Kidney (tissue), 14 donors: ENCODE measurements around the gene CACNB4. TPM values are rescaled to one million over a fixed set of nuclear protein-coding genes. Genes with fewer than 3 reads are reported as not detected.

Experiments
- DNase-seq, 5 donors: peaks; one replicate each; pipeline ENCODE4 v3.0.0-alpha.2; 2013 to 2020
- FAIRE-seq: peaks from 2 replicates; lab custom pipeline; 2012; peaks lifted over from hg19 to GRCh38; lab: Jason Lieb, UNC
- H3K27ac ChIP-seq, 2 donors: one replicate each; pipeline ENCODE4 v1.7.0; 2013; ENCODE audit warnings: low read depth in 2 of 2, low read length in 2 of 2, inconsistent platforms in 1 of 2
- H3K27me3 ChIP-seq: one replicate; pipeline ENCODE4 v1.7.1; 2013; ENCODE audit warnings: low read length, inconsistent platforms; ENCODE audit not compliant: control insufficient read depth, insufficient read depth
- H3K36me3 ChIP-seq, 3 donors: one replicate each; pipeline versions ENCODE4 v1.7.0 to v1.7.1; 2013; ENCODE audit warnings: low read length in 3 of 3, control low read depth in 1 of 3, inconsistent platforms in 1 of 3; ENCODE audit not compliant: insufficient read depth in 3 of 3, control insufficient read depth in 2 of 3
- H3K4me1 ChIP-seq, 3 donors: one replicate each; pipeline versions ENCODE4 v1.7.0 to v1.7.1; 2013; ENCODE audit warnings: low read length in 3 of 3, inconsistent platforms in 1 of 3, low read depth in 1 of 3; ENCODE audit not compliant: control insufficient read depth in 2 of 3, insufficient read depth in 2 of 3
- H3K4me3 ChIP-seq, 3 donors: one replicate each; pipeline versions ENCODE4 v1.7.0 to v1.8.1; 2013; ENCODE audit warnings: low read length in 3 of 3, control low read depth in 1 of 3, inconsistent platforms in 1 of 3
- H3K9ac ChIP-seq, 3 donors: one replicate each; pipeline versions ENCODE4 v1.7.0 to v1.7.1; 2013; ENCODE audit warnings: low read length in 3 of 3, control low read depth in 1 of 3, inconsistent platforms in 1 of 3
- H3K9me3 ChIP-seq, 3 donors: one replicate each; pipeline versions ENCODE4 v1.7.0 to v1.7.1; 2013; ENCODE audit warnings: low read length in 3 of 3, control low read depth in 1 of 3, inconsistent platforms in 1 of 3; ENCODE audit not compliant: control insufficient read depth in 2 of 3, insufficient read depth in 1 of 3
- intact Hi-C: fragments of 100-400 bp; cut with DNase I; formaldehyde crosslinking; loops from one replicate; pipeline ENCODE4 v1.11.1; 2022
- polyA plus RNA-seq: library from polyadenylated mRNA; stranded (reverse); fragments of 350-450 nt; fragmentation: Illumina TruSeq; extraction: RNeasy Lipid Tissue Mini Kit (QIAGEN cat#74804); gene quantifications from one replicate; pipeline ENCODE4 v1.2.3, GENCODE V29; 2014; ENCODE audit warnings: low read depth, low replicate concordance; ENCODE audit not compliant: insufficient read depth
- total RNA-seq: library from RNA; stranded (reverse); fragmentation: NEBNext Ultra II Directional; extraction: Animal tissue kit (Norgen Biotek cat#: 25700); gene quantifications from one replicate; pipeline ENCODE4 v1.2.1, GENCODE V29; 2021
- TF ChIP-seq, protein P1 (sequence below): IDR thresholded peaks from 3 replicates; pipeline ENCODE4 v1.5.1; 2012; ENCODE audit warnings: mild to moderate bottlenecking, moderate library complexity, borderline replicate concordance; ENCODE audit not compliant: insufficient read depth; ENCODE audit errors: extremely low read depth
- donor health status: control.
- donor health status: control.
- donor health status: control.
- donor health status: control.
- donor health status: control.
- donor health status: DM: yes; HTN: yes; CAD: no.
- donor health status: Normal renal cell carcinoma (clear cell type).

CACNB4 gene
- total and polyA plus RNA-seq, 2 donors from 2014 or later = 1.3 to 2.2 TPM

GRCh38 chr2:152068226-152068625, 30.6 kb downstream of the CACNB4 start:
- intact Hi-C loops = no loop called here
- TF ChIP-seq, protein P1, sequence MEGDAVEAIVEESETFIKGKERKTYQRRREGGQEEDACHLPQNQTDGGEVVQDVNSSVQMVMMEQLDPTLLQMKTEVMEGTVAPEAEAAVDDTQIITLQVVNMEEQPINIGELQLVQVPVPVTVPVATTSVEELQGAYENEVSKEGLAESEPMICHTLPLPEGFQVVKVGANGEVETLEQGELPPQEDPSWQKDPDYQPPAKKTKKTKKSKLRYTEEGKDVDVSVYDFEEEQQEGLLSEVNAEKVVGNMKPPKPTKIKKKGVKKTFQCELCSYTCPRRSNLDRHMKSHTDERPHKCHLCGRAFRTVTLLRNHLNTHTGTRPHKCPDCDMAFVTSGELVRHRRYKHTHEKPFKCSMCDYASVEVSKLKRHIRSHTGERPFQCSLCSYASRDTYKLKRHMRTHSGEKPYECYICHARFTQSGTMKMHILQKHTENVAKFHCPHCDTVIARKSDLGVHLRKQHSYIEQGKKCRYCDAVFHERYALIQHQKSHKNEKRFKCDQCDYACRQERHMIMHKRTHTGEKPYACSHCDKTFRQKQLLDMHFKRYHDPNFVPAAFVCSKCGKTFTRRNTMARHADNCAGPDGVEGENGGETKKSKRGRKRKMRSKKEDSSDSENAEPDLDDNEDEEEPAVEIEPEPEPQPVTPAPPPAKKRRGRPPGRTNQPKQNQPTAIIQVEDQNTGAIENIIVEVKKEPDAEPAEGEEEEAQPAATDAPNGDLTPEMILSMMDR = no peak
- FAIRE-seq (no peak), DNase-seq (no peak)
- Histone ChIP-seq H3K4me1 (no peaks in the 10 kb centered on the region), H3K9ac (no peak overlapping the region), H3K27ac (no peak overlapping the region), H3K36me3 (no peaks in the 10 kb centered on the region), H3K27me3 (no peaks in the 10 kb centered on the region), H3K4me3 (no peak overlapping the region), H3K9me3 (no peaks in the 10 kb centered on the region)

DNA sequence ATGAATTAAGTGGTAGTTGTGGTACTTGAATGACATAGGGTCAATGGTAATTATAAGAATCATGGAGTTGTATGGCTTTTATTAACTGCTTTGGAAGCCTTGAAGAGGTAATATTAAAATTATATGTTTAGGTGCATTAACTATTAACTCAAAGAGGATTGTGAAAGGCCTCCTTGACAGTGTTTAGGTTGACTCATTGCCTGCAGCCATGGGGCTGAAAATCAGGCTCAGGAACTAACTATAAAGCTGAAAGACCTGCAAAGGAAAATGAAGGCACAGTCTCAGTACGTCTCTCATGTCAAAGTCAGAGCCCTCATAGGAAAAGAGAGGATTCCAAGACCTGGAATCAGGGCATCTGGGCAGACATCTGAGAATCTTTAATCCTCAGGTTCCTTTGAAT, 31.0 kb downstream of the CACNB4 start:
- Histone ChIP-seq H3K4me3 (no peak overlapping the region), H3K9me3 (no peaks in the 10 kb centered on the region), H3K27ac (no peak overlapping the region), H3K27me3 (no peaks in the 10 kb centered on the region), H3K36me3 (no peaks in the 10 kb centered on the region), H3K4me1 (no peaks in the 10 kb centered on the region), H3K9ac (no peak overlapping the region)
- DNase-seq (no peak), FAIRE-seq (no peak)
- TF ChIP-seq, protein P1 = no peak
- intact Hi-C loops = no loop called here

- no peak for FAIRE-seq
- Histone ChIP-seq H3K4me3 (no peak overlapping the region), H3K9ac (no peak overlapping the region), H3K27ac (no peak overlapping the region), H3K36me3 (no peaks in the 10 kb centered on the region), H3K4me1 (no peaks in the 10 kb centered on the region), H3K27me3 (no peaks in the 10 kb centered on the region), H3K9me3 (no peaks in the 10 kb centered on the region)
- no peak for DNase-seq
- intact Hi-C loops = no loop called here
- TF ChIP-seq, protein P1 = no peak
Observed at GRCh38 chr2:152065945-152066344, 32.9 kb downstream of the CACNB4 start.

DNA sequence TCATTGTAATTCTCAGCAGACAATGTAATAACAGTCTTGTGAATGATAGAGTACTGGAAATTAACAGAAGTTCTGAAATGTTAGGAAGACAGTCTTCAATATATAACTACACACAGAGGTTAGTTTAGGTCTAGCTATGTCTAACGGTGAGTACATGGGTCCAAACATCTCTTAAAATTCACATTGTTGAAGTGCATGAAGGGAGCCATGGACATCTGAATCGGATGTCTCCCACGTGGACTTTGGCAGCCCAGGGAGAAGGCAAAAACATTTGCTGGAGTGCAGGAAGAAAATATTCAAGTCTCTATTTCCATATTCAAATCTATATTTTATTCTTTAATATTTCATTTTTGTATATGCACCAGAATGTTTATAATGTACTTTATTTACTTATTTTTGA, 34.8 kb downstream of the CACNB4 start:
- Histone ChIP-seq H3K9ac (no peak overlapping the region), H3K9me3 (no peaks in the 10 kb centered on the region), H3K27me3 (no peaks in the 10 kb centered on the region), H3K4me1 (no peaks in the 10 kb centered on the region), H3K4me3 (no peak overlapping the region), H3K36me3 (no peaks in the 10 kb centered on the region), H3K27ac (no peak overlapping the region)
- intact Hi-C loops = no loop called here
- TF ChIP-seq, protein P1 = no peak
- FAIRE-seq (no peak), DNase-seq (no peak)
